ENCODE data around the gene PROM1.

Gene PROM1

GRCh38 chr4:16023776-16024408 is 59.9 kb downstream of the PROM1 start:
- peak; percentile 60 for DNase-seq

GRCh38 chr4:16021804-16022560 is 61.8 kb downstream of the PROM1 start:
- DNase-seq, result no peak

GRCh38 chr4:16019649-16020048 is 64.2 kb downstream of the PROM1 start:
- DNase-seq, result no peak

GRCh38 chr4:16018841-16019240 is 65.0 kb downstream of the PROM1 start:
- no peak for DNase-seq

GRCh38 chr4:16018061-16018676 is 65.7 kb downstream of the PROM1 start:
- no peak for DNase-seq

GRCh38 chr4:16016536-16016935 is 67.3 kb downstream of the PROM1 start:
- no peak for DNase-seq

GRCh38 chr4:16011173-16011572 is 72.7 kb downstream of the PROM1 start:
- DNase-seq, result no peak

- no peak for DNase-seq
These were observed 74.7 kb downstream of the PROM1 start for GRCh38 chr4:16009153-16009552.

- DNase-seq, result no peak
These were observed 76.2 kb downstream of the PROM1 start for GRCh38 chr4:16007471-16008095.

- DNase-seq, result no peak
These were observed 76.9 kb downstream of the PROM1 start for GRCh38 chr4:16006771-16007446.

- no peak for DNase-seq
These were observed 78.1 kb downstream of the PROM1 start for GRCh38 chr4:16005676-16006075.

- DNase-seq, result peak; percentile 76
These were observed 82.4 kb downstream of the PROM1 start for GRCh38 chr4:16001484-16001858.

- DNase-seq, result no peak
These were observed 82.9 kb downstream of the PROM1 start for GRCh38 chr4:16000708-16001483.

GRCh38 chr4:15996773-15997172 is 87.0 kb downstream of the PROM1 start:
- peak; percentile 8 for DNase-seq

- no peak for DNase-seq
These were observed 88.0 kb downstream of the PROM1 start for GRCh38 chr4:15995826-15996225.

GRCh38 chr4:15992167-15992485 is 91.7 kb downstream of the PROM1 start:
- no peak for DNase-seq

- no peak for DNase-seq
These were observed 93.1 kb downstream of the PROM1 start for GRCh38 chr4:15990570-15991285.

- no peak for DNase-seq
These were observed 94.4 kb downstream of the PROM1 start for GRCh38 chr4:15989424-15989823.

- no peak for DNase-seq
These were observed 95.6 kb downstream of the PROM1 start for GRCh38 chr4:15988222-15988621.

GRCh38 chr4:15986907-15987306 is 96.9 kb downstream of the PROM1 start:
- no peak for DNase-seq

GRCh38 chr4:15983610-15984009 is 100.2 kb downstream of the PROM1 start:
- peak; percentile 17 for DNase-seq
